Adrenal gland (tissue), 12 donors: ENCODE data around the gene RPP14. TPM values are rescaled to one million over a fixed set of nuclear protein-coding genes. Genes with fewer than 3 reads are reported as not detected.
"Not testable (repeated sequence)": the region's sequence is repeated elsewhere in the genome, so short reads cannot be mapped to it uniquely, and the experiment has no call there.

ENCODE experiments used
- DNase-seq, 7 donors: peaks; one replicate each; pipeline ENCODE4 v3.0.0-alpha.2; 2019 to 2020
- H3K27ac ChIP-seq, 5 donors: fragments of 200-600 bp; sonication (generic) in 4 of 5; 1 replicate in 3 of 5; 2 replicates in 2 of 5; pipeline versions ENCODE4 v1.5.1 to v1.8.0; 2016 to 2020; ENCODE audit warnings: mild to moderate bottlenecking in 1 of 5
- H3K27me3 ChIP-seq: fragments of 200-600 bp; 2 replicates; pipeline ENCODE4 v1.8.0; 2021
- H3K36me3 ChIP-seq, 2 donors: fragments of 200-600 bp; replicated peaks in 1 of 2; 1 replicate in 1 of 2; 2 replicates in 1 of 2; pipeline versions ENCODE4 v1.5.1 to v1.8.0; 2018 to 2022
- H3K4me1 ChIP-seq, 2 donors: fragments of 200-600 bp; replicated peaks in 1 of 2; 1 replicate in 1 of 2; 2 replicates in 1 of 2; pipeline versions ENCODE4 v1.5.1 to v1.8.0; 2018 to 2021
- H3K4me3 ChIP-seq, 4 donors: fragments of 200-600 bp; sonication (generic) in 3 of 4; one replicate each; pipeline ENCODE4 v1.5.1; 2016 to 2018
- H3K9me3 ChIP-seq, 3 donors: fragments of 200-600 bp; sonication (generic) in 1 of 3; replicated peaks in 1 of 3; 1 replicate in 2 of 3; 2 replicates in 1 of 3; pipeline versions ENCODE4 v1.5.1 to v1.8.0; 2016 to 2021
- CTCF ChIP-seq, 6 experiments: fragments of 450-650 bp in 4 of 6; fragments of 200-600 bp in 2 of 6; sonication (generic) in 1 of 6; IDR thresholded peaks; 1 replicate in 5 of 6; 2 replicates in 1 of 6; pipeline versions ENCODE4 v1.5.1 to v1.8.0; 2016 to 2021; ENCODE audit warnings: antibody characterized with exemption in 6 of 6, mild to moderate bottlenecking in 2 of 6, moderate library complexity in 1 of 6
- POLR2A ChIP-seq, 2 donors: fragments of 450-650 bp; IDR thresholded peaks; one replicate each; pipeline ENCODE4 v1.6.1; 2017; ENCODE audit warnings: antibody characterized with exemption in 2 of 2, mild to moderate bottlenecking in 2 of 2, moderate library complexity in 1 of 2
- WGBS, 4 donors: extraction: QIAGEN DNeasy Blood & Tissue Kit in 2 of 4; methylation state at CpG; one replicate each; pipeline versions ENCODE4 v1.1.5 to v1.1.7; 2013 to 2017; 5-methylcytosine and 5-hydroxymethylcytosine counted together
- intact Hi-C, 2 donors: fragments of 100-400 bp; cut with DNase I; formaldehyde crosslinking; loops; one replicate each; pipeline versions ENCODE4 v1.14.1 to v1.15.0; 2022 to 2023
- polyA plus RNA-seq, 3 donors: library from polyadenylated mRNA; stranded (reverse); fragments of 200-250 nt in 2 of 3; fragments of 350-450 nt in 1 of 3; fragmentation: Illumina TruSeq in 1 of 3; extraction: RNeasy Lipid Tissue Mini Kit (QIAGEN cat#74804) in 1 of 3; gene quantifications; one replicate each; pipeline ENCODE4 v1.2.3, GENCODE V29; 2013 to 2014
- total RNA-seq, 9 donors: library from RNA; depleted of rRNA in 4 of 9; stranded (reverse); fragments of >200 nt in 4 of 9; fragments of 120-200 nt in 1 of 9; fragmentation: NEBNext Ultra II Directional in 1 of 9; extraction: Animal tissue kit (Norgen Biotek cat#: 25700) in 1 of 9; gene quantifications; one replicate each; pipeline versions ENCODE4 v1.1.0 to v1.2.4, GENCODE V29; 2013 to 2023
- donor health status: healthy with polysubstance abuse.
- donor health status: Bipolar disorder and iron deficiency.
- donor health status: DM: yes; HTN: yes; CAD: no.
- donor health status: DM: no; HTN: no; CAD: no.
- donor health status: DM: no; HTN: no; CAD: no.
- donor health status: DM: yes; HTN: yes; CAD: no.

Gene RPP14
- total and polyA plus RNA-seq, 12 donors = 9.2 to 23.2 (median 14.3) TPM

DNA sequence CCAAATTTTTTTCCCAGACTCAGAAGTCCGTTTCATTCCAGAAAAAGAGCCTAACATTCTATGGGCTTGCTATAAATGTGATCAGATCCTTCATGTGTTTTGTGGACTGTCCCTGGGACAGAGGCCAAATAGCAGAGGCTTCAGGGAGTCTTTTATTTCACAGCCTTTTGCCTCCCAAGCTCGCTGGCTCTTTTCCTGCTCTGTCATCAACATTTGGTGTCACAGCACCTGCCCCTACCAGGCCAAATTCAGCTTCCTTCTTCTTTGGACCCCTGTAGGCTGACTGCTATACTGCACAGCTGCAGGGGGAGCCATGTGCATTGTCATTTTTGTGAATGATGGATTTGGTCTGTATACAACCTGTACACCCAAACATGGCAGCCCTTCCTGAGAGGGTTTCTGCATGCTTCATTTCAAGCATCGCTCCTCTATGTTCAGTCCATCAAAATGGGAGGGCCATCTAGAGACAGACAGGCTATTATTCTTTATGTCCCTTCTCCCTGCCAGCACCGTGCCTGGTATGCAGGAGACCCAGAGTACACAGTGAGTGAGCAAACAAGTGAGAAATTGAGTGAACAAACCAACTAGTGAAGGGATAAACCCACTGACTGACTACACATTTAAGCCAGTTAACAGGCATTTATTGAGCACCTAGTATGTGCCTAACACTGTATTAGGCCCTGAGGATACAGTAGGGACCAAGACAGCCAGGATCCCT lies 17.9 kb upstream of the RPP14 start:
- Histone ChIP-seq H3K4me1 (peaks cover 0 to 8% of the 10 kb centered on the region in 2 donors), H3K4me3 (no peak overlapping the region), H3K9me3 (no peaks in the 10 kb centered on the region), H3K36me3 (no peaks in the 10 kb centered on the region), H3K27ac (no peak overlapping the region), H3K27me3 (no peaks in the 10 kb centered on the region)
- DNase-seq = peak in 3 of 7 donors; percentile 30 to 34 (median 33)
- WGBS, 4 donors = 69 to 78% (median 73%) methylated on average over 4 of the region's 4 CpGs
- intact Hi-C loops = no loop called here
- TF ChIP-seq POLR2A (IDR thresholded peaks at IDR 0.05) (no peak), CTCF (IDR thresholded peaks at IDR 0.05) (no peak)

GRCh38 chr3:58288964-58289613 lies 17.0 kb upstream of the RPP14 start:
- H3K36me3 ChIP-seq, H3K27ac ChIP-seq, DNase-seq, H3K4me1 ChIP-seq, H3K27me3 ChIP-seq, H3K9me3 ChIP-seq, intact Hi-C loops, H3K4me3 ChIP-seq: not testable (repeated sequence)
- 92 to 97% (median 95%) methylated on average over 2 to 3 of the region's 4 CpGs for WGBS, 4 donors

- WGBS, 4 donors = 94 to 98% methylated on average over 13 to 27 of the region's 33 CpGs; no CpG with 5 or more reads in 2 of the 4 donors
- intact Hi-C loops = loop anchor here in 1 of 2 donors (10.0 kb wide), 1 partner anchor 46 kb away; no protein-coding TSS in a partner anchor
- H3K9me3 ChIP-seq, H3K4me1 ChIP-seq, H3K27me3 ChIP-seq, H3K27ac ChIP-seq, H3K36me3 ChIP-seq, H3K4me3 ChIP-seq, DNase-seq: not testable (repeated sequence)
Measured at GRCh38 chr3:58290446-58290845, 15.6 kb upstream of the RPP14 start.

DNA sequence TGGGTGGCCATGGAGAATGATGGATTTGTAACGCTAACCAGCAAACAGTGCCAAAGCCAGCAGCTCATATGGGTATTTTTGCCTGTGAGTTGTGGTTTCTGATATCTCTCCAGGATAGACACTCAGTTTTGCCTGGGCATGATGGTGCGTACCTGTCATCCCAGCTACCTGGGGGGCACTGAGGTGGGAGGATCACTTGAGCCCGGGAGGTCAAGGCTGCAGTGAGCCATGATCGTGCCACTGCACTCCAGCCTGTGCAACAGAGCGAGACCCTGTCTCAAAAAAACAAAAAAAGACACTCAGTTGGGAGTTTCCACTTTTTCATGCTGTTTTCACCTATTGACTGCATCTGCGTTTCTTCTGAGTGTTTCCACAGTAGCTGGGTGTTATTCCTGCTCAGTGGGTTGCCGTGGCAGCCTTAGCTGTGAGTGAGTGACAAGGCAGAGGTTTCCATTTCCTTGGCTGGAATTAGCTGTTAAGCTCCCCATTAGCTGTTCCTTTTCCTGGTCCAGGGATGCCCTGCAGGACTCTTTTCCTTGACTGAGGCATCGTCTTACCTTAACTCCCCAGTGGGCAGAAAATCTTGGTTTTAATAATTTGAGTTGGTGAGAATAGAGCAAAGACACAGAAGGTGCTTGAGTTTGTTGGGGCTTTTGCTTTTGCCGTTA lies 14.2 kb upstream of the RPP14 start:
- H3K36me3 ChIP-seq = no peaks in the 10 kb centered on the region
- peaks cover 0 to 8% of the 10 kb centered on the region in 2 donors for H3K4me1 ChIP-seq
- H3K9me3 ChIP-seq = no peaks in the 10 kb centered on the region
- H3K27ac ChIP-seq = no peak overlapping the region
- DNase-seq = no peak
- H3K4me3 ChIP-seq = no peak overlapping the region
- intact Hi-C loops = loop anchor here in 1 of 2 donors (10.0 kb wide), 1 partner anchor 47 kb away; no protein-coding TSS in a partner anchor
- H3K27me3 ChIP-seq = no peaks in the 10 kb centered on the region
- TF ChIP-seq CTCF (IDR thresholded peaks at IDR 0.05) (no peak), POLR2A (IDR thresholded peaks at IDR 0.05) (no peak)
- WGBS, 4 donors = 82 to 96% (median 88%) methylated on average over 8 to 9 of the region's 9 CpGs

GRCh38 chr3:58292866-58293265 lies 13.2 kb upstream of the RPP14 start:
- H3K36me3 ChIP-seq = no peaks in the 10 kb centered on the region
- H3K9me3 ChIP-seq = no peaks in the 10 kb centered on the region
- no peak for DNase-seq
- 79 to 94% (median 89%) methylated on average over 10 of the region's 10 CpGs for WGBS, 4 donors
- intact Hi-C loops = loop anchor here in 1 of 2 donors (10.0 kb wide), 1 partner anchor 48 kb away; no protein-coding TSS in a partner anchor
- peaks cover 0 to 3% of the 10 kb centered on the region in 2 donors for H3K4me1 ChIP-seq
- no peak overlapping the region for H3K27ac ChIP-seq
- TF ChIP-seq CTCF (IDR thresholded peaks at IDR 0.05) (no peak), POLR2A (IDR thresholded peaks at IDR 0.05) (no peak)
- H3K4me3 ChIP-seq = no peak overlapping the region
- no peaks in the 10 kb centered on the region for H3K27me3 ChIP-seq
